HG02981 (cell line): Measurements from ENCODE around the gene CHID1.

Experiments used
- ATAC-seq: cut with Tn5 transposase; IDR thresholded peaks from one replicate; pipeline ENCODE4 v1.9.1; 2021; ENCODE audit warnings: mild to moderate bottlenecking, moderate library complexity; ENCODE audit not compliant: unreplicated experiment

The CHID1 gene

DNA sequence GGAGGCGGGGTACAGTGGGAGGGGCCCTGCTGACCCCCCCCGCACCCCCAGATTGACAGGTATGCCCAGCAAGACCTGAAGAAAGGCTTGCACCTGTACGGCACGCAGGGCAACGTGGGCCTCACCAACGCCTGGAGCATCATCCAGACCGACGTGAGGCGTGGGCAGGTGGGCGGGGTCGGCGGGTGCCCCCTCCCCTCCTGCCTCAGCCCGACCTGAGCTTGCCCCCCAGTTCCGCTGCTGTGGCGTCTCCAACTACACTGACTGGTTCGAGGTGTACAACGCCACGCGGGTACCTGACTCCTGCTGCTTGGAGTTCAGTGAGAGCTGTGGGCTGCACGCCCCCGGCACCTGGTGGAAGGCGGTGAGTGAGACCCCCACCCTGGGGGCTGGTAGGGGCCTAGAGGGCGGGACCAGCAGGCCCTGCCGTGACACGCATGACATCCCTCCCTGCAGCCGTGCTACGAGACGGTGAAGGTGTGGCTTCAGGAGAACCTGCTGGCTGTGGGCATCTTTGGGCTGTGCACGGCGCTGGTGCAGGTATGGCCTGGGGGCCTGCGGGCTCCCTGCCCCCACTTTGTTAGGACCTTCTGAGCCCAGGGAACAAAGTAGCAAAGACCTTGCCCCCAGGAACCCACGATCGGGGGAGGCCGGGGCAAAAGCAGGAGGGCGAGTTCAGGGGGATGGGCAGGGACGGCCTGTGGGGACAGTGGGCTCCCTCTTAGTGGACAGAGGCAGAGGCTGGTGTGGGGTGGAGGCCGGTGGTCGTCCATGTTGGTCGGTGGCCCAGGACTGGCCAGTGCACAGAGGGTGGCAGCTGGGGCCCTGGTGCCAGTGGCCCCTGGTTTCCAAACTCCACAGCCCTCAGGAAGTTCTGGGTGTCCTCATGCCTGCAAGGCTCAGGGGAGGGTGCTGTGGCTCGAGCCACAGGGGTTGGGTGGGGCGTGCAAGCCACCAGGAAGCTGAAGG lies 44.9 kb downstream of the CHID1 start:
- no peak for ATAC-seq

DNA sequence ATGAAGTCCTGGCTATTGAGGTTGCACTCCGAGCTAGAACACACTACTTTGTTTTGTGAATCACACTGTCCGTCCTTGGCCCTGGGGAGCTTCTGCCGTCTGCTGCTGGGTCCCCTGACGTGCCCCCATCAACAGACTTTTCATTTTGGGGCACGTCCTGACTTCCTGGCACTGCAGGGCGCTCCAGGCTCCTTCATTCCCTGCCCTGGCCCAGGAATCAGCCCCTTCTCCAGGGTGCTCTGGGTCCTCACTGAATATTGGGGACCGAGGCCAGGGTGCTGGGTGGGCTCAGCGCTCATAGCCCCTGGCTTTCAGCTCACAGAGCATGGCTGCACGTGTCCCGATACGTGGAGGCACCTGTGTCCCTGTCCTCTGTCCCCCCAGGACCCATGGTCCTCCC lies 45.7 kb downstream of the CHID1 start:
- no peak for ATAC-seq

DNA sequence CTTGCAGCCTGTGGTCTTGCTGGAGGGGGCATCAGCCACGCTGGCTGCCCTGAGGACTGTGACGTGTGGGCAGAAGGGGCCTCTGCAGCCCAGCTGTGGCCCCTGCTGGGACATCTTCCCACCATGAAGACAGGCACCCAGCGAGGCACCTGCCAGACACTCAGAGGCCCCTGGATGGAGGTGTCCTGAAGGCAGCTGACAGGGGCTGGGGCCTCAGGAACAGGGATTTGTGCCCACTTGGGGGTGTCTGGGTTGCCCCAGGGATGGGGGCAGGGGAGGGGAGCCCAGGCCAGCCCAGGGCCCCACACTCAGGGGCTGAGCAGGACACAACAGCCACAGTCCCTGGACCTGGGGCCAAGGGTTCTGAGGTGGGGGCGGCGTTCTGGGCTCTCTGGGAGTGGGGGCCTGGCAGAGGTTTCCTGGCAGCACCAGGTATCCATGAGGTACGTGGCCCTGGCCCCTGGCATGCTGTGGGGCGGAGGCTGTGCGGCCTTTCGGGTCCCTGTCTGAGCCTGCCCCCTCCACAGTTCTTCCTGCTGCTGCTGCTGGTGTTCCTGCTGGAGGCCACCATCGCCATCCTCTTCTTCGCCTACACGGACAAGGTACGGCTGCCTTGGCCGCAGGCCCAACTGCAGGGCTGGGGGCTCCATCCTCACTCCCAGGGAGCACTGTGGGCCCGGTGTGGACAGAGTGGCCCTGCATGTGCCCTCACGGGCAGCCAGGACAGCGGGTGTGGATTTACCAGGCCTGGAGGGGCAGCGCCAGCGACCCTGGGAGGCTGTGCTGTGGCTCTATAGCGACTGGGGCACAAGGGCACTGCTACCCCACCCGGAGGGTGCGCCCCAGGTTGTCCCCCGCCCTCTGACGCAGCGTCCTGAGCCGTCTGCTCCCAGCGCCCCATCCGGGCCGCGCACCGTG lies 46.4 kb downstream of the CHID1 start:
- ATAC-seq = no peak

DNA sequence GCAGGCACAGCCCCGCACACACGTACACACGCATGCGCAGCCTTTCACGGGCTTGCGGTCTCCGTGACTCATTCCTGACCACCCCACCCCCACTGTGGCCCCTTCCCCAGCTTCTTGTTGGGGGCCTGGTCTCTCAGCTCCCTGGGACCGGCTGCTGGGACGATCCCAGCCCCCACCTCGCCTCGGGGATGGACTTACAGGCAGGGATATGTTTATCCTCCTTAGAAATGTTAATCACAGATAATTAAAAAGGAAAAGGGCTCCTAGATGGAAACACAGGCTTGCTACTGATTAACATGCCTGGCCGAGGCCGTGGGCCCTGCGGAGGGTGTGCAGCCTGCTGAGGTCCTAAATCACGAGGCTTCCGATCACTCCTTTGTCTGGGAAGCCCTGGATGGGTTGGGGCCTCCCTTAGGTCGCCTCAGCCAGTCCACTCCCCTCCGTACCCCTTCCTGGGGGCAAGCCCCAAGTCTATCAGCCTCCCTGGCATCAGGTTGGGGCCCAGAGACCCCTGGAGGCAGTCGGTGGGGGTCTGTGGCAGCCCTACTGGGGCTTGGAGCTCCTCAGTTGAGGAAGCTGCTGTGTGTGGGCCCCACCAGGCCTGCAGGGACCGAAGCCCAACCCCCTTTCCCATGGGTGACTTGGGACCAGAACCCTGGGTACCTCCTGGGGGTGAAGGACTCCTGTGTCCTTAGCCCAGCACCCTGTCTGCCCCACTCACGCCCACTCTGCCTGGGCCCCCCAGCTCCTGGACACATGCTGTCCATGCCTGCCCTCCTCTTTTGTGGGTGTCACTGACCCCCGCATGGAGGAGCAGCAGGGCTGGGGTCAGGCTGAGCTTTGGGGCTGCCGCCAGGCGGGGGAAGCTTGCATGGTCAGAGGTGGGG lies 47.3 kb downstream of the CHID1 start:
- ATAC-seq = no peak

DNA sequence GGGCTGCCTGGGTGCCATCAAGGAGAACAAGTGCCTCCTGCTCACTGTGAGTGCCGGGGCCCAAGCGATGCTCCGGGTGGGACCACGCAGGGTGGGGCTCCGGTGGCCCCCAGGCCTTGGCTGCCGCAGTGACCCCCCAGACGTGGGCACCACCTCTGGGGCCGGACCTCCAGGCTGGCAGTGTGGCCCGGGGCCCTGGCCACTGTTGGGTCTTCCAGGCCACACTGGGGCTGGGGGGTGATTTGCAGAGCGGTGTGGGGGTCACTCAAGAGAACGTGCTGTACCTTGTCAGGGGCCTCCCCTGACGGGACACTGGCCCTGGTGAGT lies 48.0 kb downstream of the CHID1 start:
- no peak for ATAC-seq

DNA sequence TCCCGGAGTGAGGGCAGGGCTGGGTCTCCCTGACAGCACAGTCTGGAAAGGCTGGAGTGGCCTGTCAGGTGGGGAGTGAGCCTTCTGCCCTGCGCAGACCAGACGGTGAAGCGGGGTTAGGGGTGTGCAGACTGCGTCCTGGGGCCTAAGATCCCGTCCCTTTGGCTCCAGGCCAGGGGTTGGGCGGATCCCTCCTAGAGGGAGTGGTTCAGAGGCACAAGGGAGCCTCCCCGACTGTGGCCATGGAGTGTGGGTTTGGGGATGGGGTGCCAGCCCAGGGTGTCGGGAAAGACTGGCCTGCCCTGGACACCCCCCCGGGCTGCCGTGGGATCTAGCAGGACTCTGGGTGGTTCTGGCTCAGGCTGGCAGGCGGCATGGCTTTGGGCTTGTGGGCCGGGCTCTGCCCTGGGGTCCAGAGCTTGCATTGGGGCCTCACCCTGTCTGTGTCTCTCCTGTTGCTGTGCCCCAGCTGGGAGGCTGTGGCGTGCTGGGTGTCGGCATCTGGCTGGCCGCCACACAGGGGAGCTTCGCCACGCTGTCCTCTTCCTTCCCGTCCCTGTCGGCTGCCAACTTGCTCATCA lies 48.4 kb downstream of the CHID1 start:
- no peak for ATAC-seq

DNA sequence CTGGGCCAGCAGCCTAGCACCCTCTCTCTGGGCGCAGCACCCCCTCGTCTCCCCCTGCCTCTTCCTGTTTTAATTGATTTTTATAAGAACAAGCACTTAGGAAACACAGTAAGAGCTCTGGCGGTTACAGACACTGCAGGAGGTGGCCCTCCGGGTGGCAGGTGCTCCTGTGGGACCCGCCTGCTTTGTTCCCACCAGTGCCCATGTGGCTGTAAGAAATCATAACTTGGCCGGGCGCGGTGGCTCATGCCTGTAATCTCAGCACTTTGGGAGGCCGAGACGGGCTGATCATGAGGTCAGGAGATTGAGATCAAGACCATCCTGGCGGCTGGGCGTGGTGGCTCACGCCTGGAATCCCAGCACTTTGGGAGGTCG lies 49.5 kb downstream of the CHID1 start:
- no peak for ATAC-seq

DNA sequence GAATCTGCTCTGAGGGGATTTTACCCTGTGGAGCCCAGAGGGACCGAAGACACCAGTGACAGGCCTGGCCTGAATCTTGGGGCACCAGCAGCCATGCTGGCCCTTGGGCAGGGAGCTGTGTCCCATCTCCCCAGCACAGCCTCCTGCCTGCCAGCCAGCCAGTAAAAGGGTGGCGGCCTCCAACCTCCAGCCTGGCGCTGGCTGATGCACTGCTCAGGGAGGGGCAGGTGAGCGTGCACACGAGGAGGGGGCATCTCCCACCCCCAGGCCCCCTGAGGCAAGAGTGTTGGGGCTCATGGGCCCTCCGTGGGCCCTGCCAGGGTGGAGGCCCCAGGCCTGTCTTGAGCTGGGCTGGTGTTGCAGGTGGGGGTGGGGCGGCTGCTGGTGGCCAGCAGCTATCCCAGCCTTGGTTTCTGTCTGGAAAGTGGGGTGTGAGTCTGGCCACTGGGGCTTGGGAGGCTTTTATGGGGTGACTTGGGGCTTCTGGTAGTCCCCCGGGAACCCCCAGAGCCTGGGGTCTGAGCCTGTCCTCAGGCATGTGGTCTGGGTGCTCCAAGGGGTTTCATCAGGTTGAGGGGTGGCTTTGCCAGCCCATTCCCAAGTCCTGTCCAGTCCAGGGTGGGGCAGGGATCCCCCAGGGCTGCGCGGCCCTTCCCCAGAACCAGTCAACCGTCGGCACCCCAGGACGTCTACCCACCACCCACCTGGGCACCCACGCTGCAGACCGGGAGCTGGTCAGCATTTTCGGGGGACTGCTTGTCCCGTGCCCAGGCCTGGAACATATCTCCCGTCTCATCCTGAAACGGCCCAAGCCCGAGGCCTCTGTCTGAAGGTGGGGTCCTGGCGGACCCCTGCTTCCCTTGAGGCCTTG lies 50.1 kb downstream of the CHID1 start:
- no peak for ATAC-seq

DNA sequence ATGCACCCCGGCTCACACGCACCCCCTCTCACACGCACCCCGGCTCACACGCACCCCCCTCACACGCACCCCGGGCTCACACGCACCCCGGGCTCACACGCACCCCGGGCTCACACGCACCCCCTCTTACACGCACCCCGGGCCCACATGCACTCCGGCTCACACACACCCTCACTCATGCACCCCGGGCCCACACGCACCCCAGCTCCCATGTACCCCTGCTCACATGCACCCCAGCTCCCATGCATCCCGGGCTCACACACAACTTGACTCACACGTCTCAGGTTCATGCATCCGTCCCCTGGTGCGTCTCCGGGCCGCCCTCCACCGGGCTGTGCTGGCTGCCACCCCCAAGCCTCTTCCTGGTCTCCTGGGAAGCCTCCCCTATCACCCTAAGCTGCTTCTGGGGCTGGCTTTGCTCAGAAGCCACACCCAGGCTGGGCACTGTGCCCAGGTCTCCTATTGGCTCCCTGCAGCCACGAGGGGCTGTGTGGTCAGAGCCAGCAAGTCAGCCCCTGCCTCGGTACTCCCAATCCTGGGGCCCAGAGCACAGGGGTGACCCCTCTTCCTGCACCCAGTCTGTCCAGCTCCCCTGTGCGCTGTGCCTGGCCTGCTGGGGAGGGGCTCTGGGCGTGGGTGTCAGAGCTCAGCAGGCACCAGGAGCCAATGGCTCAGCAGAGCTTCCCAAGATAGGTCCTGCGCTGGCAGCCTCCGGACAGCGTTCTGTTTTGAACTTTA lies 51.0 kb downstream of the CHID1 start:
- ATAC-seq = no peak

DNA sequence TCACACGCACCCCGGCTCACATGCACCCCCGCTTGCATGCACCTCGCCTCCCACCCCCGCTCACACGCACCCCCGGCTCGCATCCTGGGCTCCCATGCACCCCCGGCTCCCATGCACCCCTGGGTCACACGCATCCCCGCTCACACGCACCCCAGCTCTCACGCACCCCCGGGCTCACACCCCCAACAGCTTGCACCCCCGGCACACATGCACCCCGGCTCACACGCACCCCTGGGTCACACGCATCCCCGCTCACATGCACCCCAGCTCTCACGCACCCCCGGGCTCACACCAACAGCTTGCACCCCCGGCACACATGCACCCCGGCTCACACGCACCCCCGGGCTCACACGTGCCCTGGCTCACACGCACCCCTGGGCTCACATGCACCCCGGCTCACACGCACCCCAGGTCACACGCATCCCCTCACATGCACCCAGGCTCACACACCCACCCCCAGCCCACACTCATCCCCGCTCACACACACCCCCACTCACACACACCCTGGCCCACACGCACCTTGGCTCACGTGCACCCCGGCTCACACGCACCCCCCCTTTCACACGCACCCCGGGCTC lies 51.8 kb downstream of the CHID1 start:
- ATAC-seq = no peak

DNA sequence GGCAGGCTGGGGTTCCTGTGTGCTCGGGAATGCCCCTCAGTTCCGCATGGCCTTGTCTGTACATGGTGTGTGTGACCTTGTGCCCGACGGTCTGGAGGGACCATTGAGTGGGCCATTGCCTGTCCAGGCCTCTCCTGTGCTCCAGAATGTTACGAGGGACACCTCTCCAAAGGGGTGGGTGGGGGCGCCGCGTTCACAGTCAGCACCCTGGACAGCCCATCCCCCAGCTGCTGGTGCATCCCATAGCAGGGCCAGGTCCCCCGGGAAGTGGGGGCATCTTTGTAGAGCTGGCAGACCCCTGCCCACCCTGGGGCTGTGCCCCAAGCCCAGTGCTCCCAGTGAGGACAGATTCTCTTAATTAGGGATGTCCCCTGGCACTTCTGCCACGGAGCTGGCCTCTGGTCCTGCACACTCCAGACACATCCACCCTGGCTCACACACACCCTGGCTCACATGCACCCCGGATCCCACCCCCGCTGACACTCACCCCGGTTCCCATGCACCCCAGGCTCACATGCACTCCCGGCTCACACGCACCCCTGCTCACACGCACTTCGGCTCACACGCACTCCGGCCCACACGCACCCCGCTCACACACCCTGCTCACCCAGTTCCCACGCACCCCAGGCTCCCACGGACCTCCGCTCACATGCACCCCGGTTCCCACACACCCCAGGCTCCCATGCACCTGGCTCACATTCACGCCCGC lies 52.4 kb downstream of the CHID1 start:
- ATAC-seq = no peak

DNA sequence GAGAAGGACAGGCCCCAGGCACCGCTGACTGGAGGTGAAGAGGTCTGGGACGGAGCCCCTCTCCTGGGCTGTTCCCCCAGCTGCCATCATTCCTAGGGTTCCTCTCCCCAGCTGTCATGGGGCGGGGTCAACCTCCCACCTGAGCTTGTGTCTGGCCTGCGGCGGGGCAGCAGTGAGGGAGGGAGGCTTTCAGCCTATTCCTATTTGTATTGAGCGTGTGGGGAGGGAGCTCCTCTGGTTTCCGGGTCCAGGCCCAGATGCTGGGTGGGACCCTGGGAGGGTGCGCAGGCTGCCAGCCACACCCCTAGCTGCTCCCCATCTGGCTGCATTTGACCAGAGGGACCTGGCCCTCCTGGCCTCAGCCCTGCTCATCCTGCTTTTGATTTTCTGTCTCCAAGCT lies 54.2 kb downstream of the CHID1 start:
- no peak for ATAC-seq

DNA sequence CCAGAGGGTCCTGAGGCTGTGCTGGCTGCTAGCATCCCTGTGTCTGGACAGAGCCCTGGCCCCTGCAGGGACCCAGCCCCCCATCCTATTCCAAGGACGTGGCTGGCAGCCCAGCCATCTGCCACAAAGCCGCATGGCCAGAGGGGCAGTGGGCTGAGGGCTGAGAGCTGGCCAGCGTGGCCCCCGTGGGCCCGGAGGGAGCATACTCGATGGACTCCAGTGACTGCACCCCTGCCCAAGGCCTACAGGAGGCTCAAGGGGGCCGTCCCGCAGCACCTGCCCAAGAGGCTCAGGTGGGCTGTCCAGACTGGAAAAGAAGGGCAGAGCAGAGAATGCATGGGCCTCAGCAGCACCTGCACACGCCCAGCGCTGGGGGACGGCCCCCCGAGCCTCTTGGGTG lies 54.8 kb downstream of the CHID1 start:
- ATAC-seq = no peak

DNA sequence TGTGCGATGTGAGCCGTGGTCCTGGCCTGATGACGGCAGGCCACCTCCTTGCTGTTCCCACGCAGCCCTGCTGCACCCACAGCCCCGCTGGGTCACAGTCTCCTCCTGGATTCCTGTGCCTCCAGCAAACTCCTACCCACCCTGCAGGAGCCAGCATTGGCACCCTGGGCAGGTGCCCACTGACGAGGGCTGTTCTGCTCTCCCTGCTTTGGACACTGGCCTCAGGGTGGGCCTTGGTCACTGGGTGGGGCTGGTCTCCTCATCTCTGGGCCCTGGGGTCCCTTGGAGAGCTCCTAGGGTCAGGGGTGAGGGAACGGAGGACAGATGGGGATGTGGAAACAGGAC lies 55.3 kb downstream of the CHID1 start:
- no peak for ATAC-seq

DNA sequence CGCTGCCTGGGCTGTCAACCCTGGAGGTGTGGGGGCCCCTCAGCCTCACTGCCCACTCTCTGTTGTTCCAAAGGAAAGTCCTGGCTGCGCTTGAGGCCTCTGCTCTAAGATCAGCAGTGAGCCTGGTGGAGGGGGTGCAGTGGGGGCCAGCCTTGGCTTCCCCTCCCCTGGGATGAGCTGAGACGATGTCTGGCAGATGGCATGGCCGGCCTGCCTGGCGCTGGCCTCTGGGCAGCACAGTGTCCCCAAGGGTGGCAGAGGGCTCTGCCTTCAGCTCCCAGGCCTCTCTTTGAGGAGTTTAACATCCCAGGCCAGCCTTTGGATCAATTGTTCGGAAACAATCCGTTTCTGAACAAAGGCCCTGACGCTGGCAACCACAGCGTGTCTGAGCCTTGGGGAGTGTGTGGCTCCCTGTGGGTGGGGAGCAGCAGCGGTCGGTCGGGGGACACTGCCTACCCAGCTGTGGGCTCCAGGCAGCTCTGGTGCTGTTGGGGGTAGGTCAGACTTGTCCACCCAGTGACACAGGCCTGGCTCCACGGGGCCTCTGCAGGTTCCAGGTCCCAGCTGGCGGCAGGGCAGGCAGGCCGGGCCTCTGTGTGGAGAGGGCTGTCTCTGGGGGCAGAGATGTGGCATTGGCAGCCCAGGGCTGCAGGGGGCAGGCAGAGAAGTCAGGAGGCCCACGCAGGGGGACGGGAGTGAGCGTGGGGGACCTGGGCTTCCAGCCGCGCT lies 55.8 kb downstream of the CHID1 start:
- ATAC-seq = no peak

DNA sequence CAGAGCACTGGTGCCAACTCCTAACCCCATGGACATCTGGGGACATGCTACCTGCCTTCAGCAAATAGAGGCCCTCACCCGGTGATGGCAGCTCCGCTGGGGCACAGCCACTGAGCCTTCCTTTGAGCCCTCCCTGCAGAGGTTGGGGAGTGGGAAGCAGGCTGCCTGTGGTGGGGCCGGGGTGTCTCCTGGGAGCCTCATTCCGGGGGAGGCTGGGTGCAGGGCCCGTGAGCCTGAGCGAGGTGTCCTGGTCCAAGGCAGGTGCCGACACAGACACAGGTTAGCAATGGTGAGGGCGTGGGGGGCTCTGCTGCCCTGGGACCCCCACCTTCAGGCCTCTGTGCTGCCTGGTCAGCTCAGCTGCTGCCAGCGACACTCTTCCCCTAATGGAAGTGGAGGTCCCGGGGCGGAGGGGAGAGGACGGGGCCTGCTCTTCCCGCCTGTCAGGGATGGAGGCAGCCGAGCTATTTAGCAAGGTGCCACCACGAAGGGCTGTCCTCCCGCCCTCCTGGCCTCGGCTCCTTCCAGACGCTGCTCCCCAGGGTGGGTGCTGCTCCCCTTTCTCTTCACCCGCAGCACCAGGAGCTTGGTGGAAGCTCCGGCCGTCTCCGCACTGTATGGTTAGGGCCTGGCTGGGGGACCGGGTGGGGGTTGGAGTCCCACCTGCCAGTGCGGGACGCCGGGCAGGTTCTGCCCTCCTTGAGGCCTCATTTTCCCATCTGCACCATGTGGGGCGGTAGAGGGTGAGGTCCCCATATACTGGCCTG lies 56.7 kb downstream of the CHID1 start:
- ATAC-seq = no peak

DNA sequence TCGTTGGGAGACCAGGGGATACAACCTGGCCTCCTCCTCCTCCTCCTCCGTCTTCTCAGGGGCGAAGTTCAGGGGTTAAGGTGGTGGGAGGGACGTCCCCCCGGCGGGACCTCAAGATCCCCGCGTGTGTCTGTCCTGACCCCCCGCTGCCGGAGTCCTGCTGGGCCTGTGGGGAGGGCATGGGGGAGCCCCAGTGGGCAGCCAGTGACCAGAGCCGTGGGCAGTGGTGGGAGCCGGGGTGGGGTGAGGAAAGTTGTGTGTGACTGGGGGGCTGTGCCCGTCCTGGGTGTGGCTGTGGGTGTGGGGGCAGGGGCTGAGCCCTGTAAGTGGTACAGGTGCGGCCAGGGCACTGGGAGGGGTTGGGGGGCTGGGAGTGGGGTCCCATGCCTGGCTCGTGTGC lies 57.8 kb downstream of the CHID1 start:
- ATAC-seq = no peak
